Skeletal muscle satellite cell (primary cell): Measurements from ENCODE around the gene CTSH. TPM values are rescaled to one million over a fixed set of nuclear protein-coding genes. Genes with fewer than 3 reads are reported as not detected.
A peak's percentile ranks its signal among the peaks of the same experiment; 100 is the strongest.
"Not testable (repeated sequence)": the region's sequence is repeated elsewhere in the genome, so short reads cannot be mapped to it uniquely, and the experiment has no call there.

ENCODE experiments used
- H3K27me3 ChIP-seq: 2 replicates; pipeline ENCODE4 v1.7.0; 2013; ENCODE audit warnings: low read length; ENCODE audit not compliant: control insufficient read depth, insufficient read depth
- H3K36me3 ChIP-seq: 2 replicates; pipeline ENCODE4 v1.7.0; 2013; ENCODE audit warnings: mild to moderate bottlenecking, control low read depth, low read length; ENCODE audit not compliant: insufficient read depth
- H3K4me1 ChIP-seq: 2 replicates; pipeline ENCODE4 v1.7.0; 2013; ENCODE audit warnings: low read length; ENCODE audit not compliant: control insufficient read depth, insufficient read depth
- H3K4me2 ChIP-seq: 2 replicates; pipeline ENCODE4 v1.7.0; 2013; ENCODE audit warnings: mild to moderate bottlenecking, low read length
- H3K4me3 ChIP-seq: 2 replicates; pipeline ENCODE4 v1.7.0; 2013; ENCODE audit warnings: low read length
- H3K9ac ChIP-seq: 2 replicates; pipeline ENCODE4 v1.7.0; 2013; ENCODE audit warnings: mild to moderate bottlenecking, low read depth, low read length, moderate library complexity
- H3K9me3 ChIP-seq: replicated peaks from 2 replicates; pipeline ENCODE4 v1.7.0; 2013; ENCODE audit warnings: mild to moderate bottlenecking, control low read depth, low read length
- small RNA-seq: library from RNA; depleted of rRNA; stranded (forward); fragments of <200 nt; gene quantifications from one replicate; pipeline ENCODE3, GENCODE V24; 2012

CTSH gene

GRCh38 chr15:78873793-78874765, 70.8 kb downstream of the CTSH start:
- Histone ChIP-seq H3K9ac (peak overlapping the region; percentile 100), H3K4me1 (peaks cover 38% of the 10 kb centered on the region), H3K36me3 (peaks cover 3% of the 10 kb centered on the region), H3K27me3 (no peaks in the 10 kb centered on the region), H3K9me3 (no peaks in the 10 kb centered on the region), H3K4me3 (peak overlapping the region; percentile 97), H3K4me2 (peak overlapping the region; percentile 97)

DNA sequence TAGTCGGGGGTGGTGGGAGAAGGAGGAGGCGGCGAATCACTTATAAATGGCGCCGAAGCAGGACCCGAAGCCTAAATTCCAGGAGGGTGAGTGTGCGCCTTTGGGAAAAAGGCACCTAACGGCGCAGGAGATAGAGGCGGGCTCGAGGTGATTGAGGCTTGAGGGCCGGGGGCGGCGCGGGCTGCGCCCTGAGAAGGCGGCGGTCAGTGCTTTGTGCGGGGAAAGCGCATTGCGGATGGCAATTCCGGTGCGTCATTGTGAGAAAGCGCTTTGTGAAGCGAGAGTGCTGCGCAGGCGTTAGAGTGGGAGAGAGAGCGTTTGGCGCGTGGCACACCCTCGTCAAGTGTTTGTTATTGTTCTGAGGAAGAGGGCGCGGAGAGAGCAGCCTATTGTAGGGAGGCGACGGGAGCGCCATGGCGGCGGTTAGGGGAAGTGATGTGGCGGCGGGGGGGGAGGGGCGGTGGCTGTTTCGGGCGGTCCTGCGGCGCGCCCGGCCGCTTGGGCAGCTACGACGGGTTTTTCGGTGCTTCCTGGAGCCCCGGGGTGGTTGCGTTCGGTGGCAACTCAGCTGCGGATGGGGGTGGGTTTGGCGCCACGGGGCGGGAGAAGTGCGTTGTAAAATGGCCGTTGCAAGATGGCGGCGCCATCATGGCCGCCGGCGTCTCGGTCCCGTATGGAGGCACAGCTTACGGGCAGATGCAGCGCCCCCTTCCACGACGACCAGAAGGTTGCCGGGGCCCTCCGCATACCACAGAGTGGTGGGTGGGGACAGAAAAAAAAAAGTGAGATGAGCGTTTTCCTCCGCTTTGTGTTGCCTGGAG, 71.7 kb downstream of the CTSH start:
- H3K27me3 ChIP-seq, result no peaks in the 10 kb centered on the region
- peak overlapping the region; percentile 100 for H3K9ac ChIP-seq
- no peaks in the 10 kb centered on the region for H3K9me3 ChIP-seq
- H3K36me3 ChIP-seq, result peaks cover 3% of the 10 kb centered on the region
- peak overlapping the region; percentile 97 for H3K4me3 ChIP-seq
- H3K4me2 ChIP-seq, result peak overlapping the region; percentile 97
- peaks cover 30% of the 10 kb centered on the region for H3K4me1 ChIP-seq

DNA sequence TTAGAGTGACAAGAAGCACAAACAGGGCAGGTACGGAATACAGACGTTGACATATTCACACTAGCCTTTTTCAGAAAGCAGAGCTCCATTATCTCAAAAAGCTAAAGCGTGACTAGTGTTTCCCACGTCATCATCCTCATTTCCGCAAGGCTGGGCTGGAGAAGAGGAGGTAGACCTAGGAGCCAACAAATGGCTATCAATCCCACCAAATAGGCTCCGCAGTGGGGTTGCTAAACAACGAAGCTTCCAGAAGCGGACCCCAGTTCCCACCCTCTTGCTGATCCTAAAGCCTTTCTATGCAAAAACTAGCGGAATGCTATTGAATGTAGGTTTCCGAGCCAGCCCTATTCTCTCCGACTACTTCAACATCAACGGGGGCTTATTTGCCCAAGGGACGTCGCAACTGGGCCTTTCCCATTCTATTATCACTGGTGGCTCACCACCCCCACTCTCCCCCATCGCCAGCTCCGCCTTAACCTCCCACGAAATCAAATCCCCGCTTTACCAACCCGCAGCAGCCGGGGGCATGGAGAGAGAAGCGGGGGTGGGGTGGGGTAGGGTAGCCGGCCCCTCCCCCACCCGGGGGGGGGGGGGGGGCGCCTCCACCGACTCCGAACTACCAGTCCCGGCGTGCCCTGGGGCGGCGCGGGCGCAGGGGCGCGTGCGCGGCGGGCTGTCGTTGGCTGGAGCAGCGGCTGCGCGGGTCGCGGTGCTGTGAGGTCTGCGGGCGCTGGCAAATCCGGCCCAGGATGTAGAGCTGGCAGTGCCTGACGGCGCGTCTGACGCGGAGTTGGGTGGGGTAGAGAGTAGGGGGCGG, 72.5 kb downstream of the CTSH start, which contains the start of gene MORF4L1:
TSS of gene MORF4L1 (plus strand) at position 736 of the 817 bp plus-strand sequence. CDS start 128 bp downstream, outside the sequence.
- peak within 1 kb of the TSS; percentile 97 for H3K4me3 ChIP-seq
- H3K36me3 ChIP-seq, result peaks cover 3% of the 10 kb centered on the region
- H3K27me3 ChIP-seq, result no peaks in the 10 kb centered on the region

DNA sequence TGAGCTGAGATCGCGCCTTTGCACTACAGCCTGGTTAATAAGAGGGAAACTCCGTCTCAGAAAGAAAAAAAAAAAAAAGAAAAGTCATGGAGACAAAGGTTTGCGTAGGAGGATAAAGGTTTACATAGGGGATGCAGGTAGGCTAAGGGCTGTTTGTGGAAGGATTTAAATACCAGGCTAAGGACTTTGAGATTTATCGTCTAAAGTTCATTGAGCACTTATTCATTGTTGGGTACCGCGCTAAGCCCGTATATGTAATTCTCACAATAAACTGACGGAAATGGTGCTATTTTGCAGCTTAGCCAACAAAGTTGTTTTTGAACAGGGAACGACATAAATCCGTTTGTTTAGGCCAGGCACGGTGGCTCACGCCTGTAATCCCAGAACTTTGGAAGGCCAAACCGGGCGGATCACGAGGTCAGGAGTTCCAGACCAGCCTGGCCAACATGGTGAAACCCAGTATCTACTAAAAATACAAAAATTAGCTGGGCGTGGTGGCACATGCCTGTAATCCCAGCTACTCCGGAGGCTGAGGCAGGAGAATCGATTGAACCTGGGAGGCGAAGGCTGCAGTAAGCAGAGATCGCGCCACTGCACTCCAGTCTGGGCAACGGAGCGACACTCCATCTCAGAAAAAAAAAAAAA, 73.2 kb downstream of the CTSH start:
- H3K9ac ChIP-seq, H3K9me3 ChIP-seq, H3K36me3 ChIP-seq, H3K27me3 ChIP-seq, H3K4me2 ChIP-seq, H3K4me3 ChIP-seq: not testable (repeated sequence)
- H3K4me1 ChIP-seq, result peaks cover 17% of the 10 kb centered on the region

More for the DNA sequence above, 72.5 kb downstream of the CTSH start, which contains the start of gene MORF4L1:
- Histone ChIP-seq H3K4me2 (peak within 1 kb of the TSS; percentile 97), H3K9ac (peak within 1 kb of the TSS; percentile 100), H3K4me1 (peaks cover 21% of the 10 kb centered on the region), H3K9me3 (no peaks in the 10 kb centered on the region)

Small RNA genes lying within 50 kb of the gene (small RNA-seq; reads per million reads assigned to genes)
- not detected for gene RNU6-415P
